ENCODE data around the gene SSBP2. TPM values are rescaled to one million over a fixed set of nuclear protein-coding genes. Genes with fewer than 3 reads are reported as not detected.

Gene SSBP2
- total RNA-seq, 1 donor from 2014 or later = 47.9 TPM

DNA sequence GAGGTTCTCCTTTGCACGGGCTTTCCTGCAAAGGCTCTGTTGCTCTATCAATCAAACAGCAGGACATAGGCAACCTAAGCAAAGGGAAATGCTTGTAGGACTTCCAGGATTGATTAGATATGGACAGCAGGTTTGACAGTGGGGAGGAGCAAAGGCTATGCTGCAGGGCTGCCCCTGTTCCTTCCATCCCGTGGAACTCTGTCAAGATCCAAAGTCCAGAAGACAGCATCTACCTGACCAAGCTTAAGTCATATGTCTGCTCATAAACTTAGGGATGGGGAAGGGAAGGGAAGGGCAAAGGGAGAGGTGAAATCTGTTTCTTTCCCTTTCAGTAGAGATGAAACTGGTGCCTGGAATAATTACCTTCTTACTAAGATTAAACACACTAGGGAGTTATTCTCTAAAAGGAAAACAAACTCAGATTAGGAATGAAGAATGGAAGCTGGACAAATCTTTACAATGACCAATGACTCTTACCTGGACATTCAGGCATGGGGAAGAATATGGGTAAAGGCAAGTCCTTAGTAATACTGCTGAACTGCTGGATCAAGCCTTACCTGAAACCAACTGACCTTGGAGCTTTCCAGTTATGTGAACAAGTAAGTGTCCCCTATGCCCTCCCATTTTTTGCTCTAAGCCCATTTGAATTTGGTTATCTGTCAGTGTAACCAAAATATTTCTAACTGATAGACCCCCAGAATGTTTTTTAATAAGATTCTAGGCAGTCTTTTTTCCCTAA is 348.5 kb downstream of the SSBP2 start:
- H3K27me3 Mint-ChIP-seq (ENCODE audit: low read depth) = no peaks in the 10 kb centered on the region
- no peaks in the 10 kb centered on the region for H3K36me3 Mint-ChIP-seq (ENCODE audit: low read depth)
- no peaks in the 10 kb centered on the region for H3K9me3 Mint-ChIP-seq (ENCODE audit: low read depth)
- TF ChIP-seq, protein P1, sequence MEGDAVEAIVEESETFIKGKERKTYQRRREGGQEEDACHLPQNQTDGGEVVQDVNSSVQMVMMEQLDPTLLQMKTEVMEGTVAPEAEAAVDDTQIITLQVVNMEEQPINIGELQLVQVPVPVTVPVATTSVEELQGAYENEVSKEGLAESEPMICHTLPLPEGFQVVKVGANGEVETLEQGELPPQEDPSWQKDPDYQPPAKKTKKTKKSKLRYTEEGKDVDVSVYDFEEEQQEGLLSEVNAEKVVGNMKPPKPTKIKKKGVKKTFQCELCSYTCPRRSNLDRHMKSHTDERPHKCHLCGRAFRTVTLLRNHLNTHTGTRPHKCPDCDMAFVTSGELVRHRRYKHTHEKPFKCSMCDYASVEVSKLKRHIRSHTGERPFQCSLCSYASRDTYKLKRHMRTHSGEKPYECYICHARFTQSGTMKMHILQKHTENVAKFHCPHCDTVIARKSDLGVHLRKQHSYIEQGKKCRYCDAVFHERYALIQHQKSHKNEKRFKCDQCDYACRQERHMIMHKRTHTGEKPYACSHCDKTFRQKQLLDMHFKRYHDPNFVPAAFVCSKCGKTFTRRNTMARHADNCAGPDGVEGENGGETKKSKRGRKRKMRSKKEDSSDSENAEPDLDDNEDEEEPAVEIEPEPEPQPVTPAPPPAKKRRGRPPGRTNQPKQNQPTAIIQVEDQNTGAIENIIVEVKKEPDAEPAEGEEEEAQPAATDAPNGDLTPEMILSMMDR (IDR thresholded peaks at IDR 0.05) = no peak
- H3K4me3 Mint-ChIP-seq (ENCODE audit: unreplicated experiment) = no peak overlapping the region
- H3K4me1 Mint-ChIP-seq (ENCODE audit: low read depth) = peaks cover under 1% of the 10 kb centered on the region
- H3K27ac Mint-ChIP-seq (ENCODE audit: unreplicated experiment) = no peak overlapping the region
- DNase-seq (ENCODE audit: low spot score) = no peak

DNA sequence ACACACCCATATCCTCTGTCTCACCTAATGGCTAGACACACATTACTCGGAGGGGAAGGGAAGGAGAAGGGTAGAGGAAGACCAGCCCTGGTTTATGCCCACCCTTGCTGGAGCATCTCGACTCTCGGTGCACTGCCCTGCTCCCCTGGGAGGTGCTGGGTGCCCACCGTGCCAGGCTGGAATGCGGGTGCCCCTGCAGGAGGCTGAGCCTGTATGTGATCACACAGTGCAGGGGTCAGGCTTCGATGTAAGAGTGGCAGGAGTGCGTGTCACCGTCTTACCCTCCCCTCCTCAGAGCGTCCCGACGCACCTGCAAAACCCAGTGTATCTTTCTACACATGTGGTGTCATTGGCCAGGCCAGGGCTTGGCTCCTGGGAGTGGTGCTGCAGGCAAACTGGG is 349.6 kb downstream of the SSBP2 start:
- Mint-ChIP-seq H3K9me3 (ENCODE audit: low read depth) (no peaks in the 10 kb centered on the region), H3K4me1 (ENCODE audit: low read depth) (peaks cover 6% of the 10 kb centered on the region)

DNA sequence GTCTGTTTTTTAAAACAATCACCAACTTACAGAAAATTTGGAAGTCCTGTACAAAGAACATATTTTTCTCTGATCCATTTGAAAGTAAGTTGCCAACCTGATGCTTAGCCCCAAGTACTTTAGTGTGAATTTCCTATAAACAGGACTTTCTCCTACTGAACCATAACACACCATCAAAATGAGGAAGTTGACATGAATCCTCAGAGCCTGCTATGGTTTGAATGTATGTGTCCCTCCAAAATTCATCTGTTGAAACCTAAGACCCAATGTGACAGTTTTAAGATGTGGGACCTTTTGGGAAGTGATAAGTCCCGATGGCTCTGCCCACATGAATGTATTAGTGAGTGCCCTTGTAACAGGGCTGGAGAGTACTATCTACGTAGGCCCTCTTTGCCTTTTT is 350.5 kb downstream of the SSBP2 start:
- no peak for DNase-seq (ENCODE audit: low spot score)
- H3K27me3 Mint-ChIP-seq (ENCODE audit: low read depth) = no peaks in the 10 kb centered on the region
- peaks cover under 1% of the 10 kb centered on the region for H3K9me3 Mint-ChIP-seq (ENCODE audit: low read depth)
- no peaks in the 10 kb centered on the region for H3K36me3 Mint-ChIP-seq (ENCODE audit: low read depth)
- TF ChIP-seq, protein P1 (IDR thresholded peaks at IDR 0.05) = no peak
- no peak overlapping the region for H3K4me3 Mint-ChIP-seq (ENCODE audit: unreplicated experiment)
- H3K27ac Mint-ChIP-seq (ENCODE audit: unreplicated experiment) = no peak overlapping the region
- H3K4me1 Mint-ChIP-seq (ENCODE audit: low read depth) = peaks cover 6% of the 10 kb centered on the region

More for the DNA sequence above, 349.6 kb downstream of the SSBP2 start:
- DNase-seq (ENCODE audit: low spot score) = no peak
- TF ChIP-seq, protein P1 (IDR thresholded peaks at IDR 0.05) = no peak
- H3K27me3 Mint-ChIP-seq (ENCODE audit: low read depth) = no peaks in the 10 kb centered on the region
- no peaks in the 10 kb centered on the region for H3K36me3 Mint-ChIP-seq (ENCODE audit: low read depth)
- no peak overlapping the region for H3K27ac Mint-ChIP-seq (ENCODE audit: unreplicated experiment)
- H3K4me3 Mint-ChIP-seq (ENCODE audit: unreplicated experiment) = no peak overlapping the region

DNA sequence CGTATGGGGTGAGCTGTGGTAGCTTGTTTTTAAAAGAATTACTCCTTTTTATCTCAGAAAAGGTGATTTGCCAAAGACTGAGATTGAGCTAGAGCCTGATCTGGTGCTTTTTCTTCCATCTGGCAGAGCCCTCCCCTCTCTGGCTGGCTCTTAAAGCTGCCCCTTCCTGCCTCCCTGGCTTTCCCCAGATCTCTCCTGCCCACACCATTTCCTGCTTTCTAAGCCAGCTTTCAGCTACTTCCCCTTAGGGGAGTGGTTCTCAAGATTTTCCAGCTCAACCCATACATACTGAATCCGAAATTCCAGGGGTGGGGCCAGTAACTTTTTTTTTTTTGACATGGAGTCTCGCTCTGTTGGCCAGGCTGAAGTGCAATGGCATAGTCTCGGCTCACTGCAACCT is 352.2 kb downstream of the SSBP2 start:
- Mint-ChIP-seq H3K4me1 (ENCODE audit: low read depth) (peaks cover 11% of the 10 kb centered on the region), H3K9me3 (ENCODE audit: low read depth) (peaks cover 6% of the 10 kb centered on the region), H3K4me3 (ENCODE audit: unreplicated experiment) (no peak overlapping the region), H3K27ac (ENCODE audit: unreplicated experiment) (no peak overlapping the region), H3K36me3 (ENCODE audit: low read depth) (no peaks in the 10 kb centered on the region), H3K27me3 (ENCODE audit: low read depth) (no peaks in the 10 kb centered on the region)
- TF ChIP-seq, protein P1 (IDR thresholded peaks at IDR 0.05) = no peak
- no peak for DNase-seq (ENCODE audit: low spot score)

DNA sequence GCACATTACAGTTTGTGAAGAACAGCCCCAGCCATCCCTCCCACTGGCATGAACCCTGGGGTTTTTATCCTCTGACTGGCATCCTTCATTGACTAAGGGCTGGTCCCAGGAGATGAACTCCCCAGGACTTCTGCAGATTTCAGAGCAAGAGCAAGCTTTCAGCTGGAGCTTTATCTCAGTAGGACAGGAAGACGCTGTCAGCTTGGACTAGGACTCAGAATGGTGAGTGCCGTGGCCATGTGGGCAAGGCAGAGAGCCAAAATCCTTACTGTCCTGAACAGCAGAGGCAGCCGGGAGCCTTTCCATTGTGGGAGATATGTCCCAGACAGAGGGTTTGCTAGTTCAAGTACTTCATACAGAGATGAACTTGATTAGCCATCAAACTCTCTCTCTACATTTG is 353.7 kb downstream of the SSBP2 start:
- Mint-ChIP-seq H3K36me3 (ENCODE audit: low read depth) (no peaks in the 10 kb centered on the region), H3K27ac (ENCODE audit: unreplicated experiment) (no peak overlapping the region), H3K4me3 (ENCODE audit: unreplicated experiment) (no peak overlapping the region), H3K27me3 (ENCODE audit: low read depth) (no peaks in the 10 kb centered on the region), H3K9me3 (ENCODE audit: low read depth) (peaks cover 6% of the 10 kb centered on the region), H3K4me1 (ENCODE audit: low read depth) (peaks cover 16% of the 10 kb centered on the region)
- no peak for DNase-seq (ENCODE audit: low spot score)
- TF ChIP-seq, protein P1 (IDR thresholded peaks at IDR 0.05) = no peak

Measured in chondrocyte (in vitro differentiated cells).